Sigmoid colon (tissue), 7 donors: ENCODE measurements around the gene SLC48A1. TPM values are rescaled to one million over a fixed set of nuclear protein-coding genes. Genes with fewer than 3 reads are reported as not detected.
A peak's percentile ranks its signal among the peaks of the same experiment; 100 is the strongest.
"Not testable (repeated sequence)": the region's sequence is repeated elsewhere in the genome, so short reads cannot be mapped to it uniquely, and the experiment has no call there.

Experiments
- DNase-seq: peaks from one replicate; pipeline ENCODE4 v3.0.0-alpha.2; 2019
- H3K27ac ChIP-seq, 4 donors: fragments of 200-600 bp; sonication (generic); one replicate each; pipeline ENCODE4 v1.5.1; 2016 to 2019; ENCODE audit warnings: mild to moderate bottlenecking in 1 of 4
- H3K27me3 ChIP-seq, 3 donors: fragments of 200-600 bp; sonication (generic); one replicate each; pipeline ENCODE4 v1.5.1; 2019; ENCODE audit warnings: mild to moderate bottlenecking in 1 of 3
- H3K36me3 ChIP-seq, 4 donors: fragments of 200-600 bp; sonication (generic); one replicate each; pipeline ENCODE4 v1.5.1; 2016 to 2019
- H3K4me1 ChIP-seq, 4 donors: fragments of 200-600 bp; sonication (generic); one replicate each; pipeline ENCODE4 v1.5.1; 2017 to 2019
- H3K4me3 ChIP-seq, 4 donors: fragments of 200-600 bp; sonication (generic); one replicate each; pipeline ENCODE4 v1.5.1; 2017 to 2019; ENCODE audit warnings: mild to moderate bottlenecking in 2 of 4, moderate library complexity in 1 of 4
- H3K9me3 ChIP-seq, 4 donors: fragments of 200-600 bp in 3 of 4; sonication (generic) in 3 of 4; one replicate each; pipeline versions ENCODE4 v1.5.1 to v1.6.1; 2013 to 2019
- EP300 ChIP-seq, 4 donors: sonication (generic); formaldehyde crosslinking; IDR thresholded peaks; one replicate each; pipeline ENCODE4 v1.6.1; 2017; ENCODE audit warnings: antibody characterized with exemption in 4 of 4
- POLR2A ChIP-seq, 2 donors: fragments of 450-650 bp; IDR thresholded peaks; one replicate each; pipeline ENCODE4 v1.6.1; 2016; ENCODE audit warnings: antibody characterized with exemption in 2 of 2, mild to moderate bottlenecking in 2 of 2, moderate library complexity in 2 of 2
- POLR2AphosphoS5 ChIP-seq, 4 donors: sonication (generic); formaldehyde crosslinking; IDR thresholded peaks; one replicate each; pipeline ENCODE4 v1.6.1; 2017; ENCODE audit warnings: antibody characterized with exemption in 4 of 4
- WGBS, 2 donors: extraction: QIAGEN DNeasy Blood & Tissue Kit; methylation state at CpG; one replicate each; pipeline ENCODE4 v1.1.7; 2013; 5-methylcytosine and 5-hydroxymethylcytosine counted together
- intact Hi-C: fragments of 100-400 bp; cut with DNase I; formaldehyde crosslinking; loops from one replicate; pipeline ENCODE4 v1.15.1; 2023
- polyA plus RNA-seq, 3 donors: library from polyadenylated mRNA; stranded (reverse); fragments of 200-250 nt; gene quantifications; one replicate each; pipeline ENCODE4 v1.2.3, GENCODE V29; 2013
- total RNA-seq, 4 donors: library from RNA; depleted of rRNA; stranded (reverse); fragments of >200 nt; gene quantifications; one replicate each; pipeline ENCODE4 v1.1.0, GENCODE V29; 2016
- TF ChIP-seq, protein P1 (sequence below), 4 experiments: fragments of 450-650 bp in 3 of 4; fragments of 200-600 bp in 1 of 4; IDR thresholded peaks; one replicate each; pipeline ENCODE4 v1.5.1; 2016 to 2019; ENCODE audit warnings: antibody characterized with exemption in 4 of 4, mild to moderate bottlenecking in 3 of 4, moderate library complexity in 2 of 4
- donor health status: healthy with polysubstance abuse.
- donor health status: Bipolar disorder and iron deficiency.
- donor health status: healthy.

The SLC48A1 gene
- total and polyA plus RNA-seq, 7 donors, result 6.9 to 46.6 (median 30.3) TPM

GRCh38 chr12:47814539-47815170 lies 41.6 kb downstream of the SLC48A1 start:
- H3K4me3 ChIP-seq, result no peak overlapping the region
- H3K4me1 ChIP-seq, result peaks cover 0 to 92% (median 90%) of the 10 kb centered on the region in 4 donors

GRCh38 chr12:47815447-47815846 lies 42.4 kb downstream of the SLC48A1 start:
- Histone ChIP-seq H3K4me1 (peaks cover 0 to 86% (median 82%) of the 10 kb centered on the region in 4 donors), H3K27ac (peak overlapping the region; percentile 98 to 99 (median 99))
- H3K4me3 ChIP-seq, H3K36me3 ChIP-seq, H3K9me3 ChIP-seq, H3K27me3 ChIP-seq, DNase-seq: not testable (repeated sequence)
- intact Hi-C loops, result loop anchor here (10.0 kb wide), 1 partner anchor 1431 kb away; no protein-coding TSS in a partner anchor
- WGBS, 2 donors, result 91 to 95% methylated on average over 5 of the region's 5 CpGs

More at GRCh38 chr12:47814539-47815170, 41.6 kb downstream of the SLC48A1 start:
- 67 to 69% methylated on average over 3 of the region's 3 CpGs for WGBS, 2 donors
- no peaks in the 10 kb centered on the region for H3K27me3 ChIP-seq
- no peaks in the 10 kb centered on the region for H3K9me3 ChIP-seq
- TF ChIP-seq EP300 (IDR thresholded peaks at IDR 0.05), result no peak
- TF ChIP-seq, protein P1, sequence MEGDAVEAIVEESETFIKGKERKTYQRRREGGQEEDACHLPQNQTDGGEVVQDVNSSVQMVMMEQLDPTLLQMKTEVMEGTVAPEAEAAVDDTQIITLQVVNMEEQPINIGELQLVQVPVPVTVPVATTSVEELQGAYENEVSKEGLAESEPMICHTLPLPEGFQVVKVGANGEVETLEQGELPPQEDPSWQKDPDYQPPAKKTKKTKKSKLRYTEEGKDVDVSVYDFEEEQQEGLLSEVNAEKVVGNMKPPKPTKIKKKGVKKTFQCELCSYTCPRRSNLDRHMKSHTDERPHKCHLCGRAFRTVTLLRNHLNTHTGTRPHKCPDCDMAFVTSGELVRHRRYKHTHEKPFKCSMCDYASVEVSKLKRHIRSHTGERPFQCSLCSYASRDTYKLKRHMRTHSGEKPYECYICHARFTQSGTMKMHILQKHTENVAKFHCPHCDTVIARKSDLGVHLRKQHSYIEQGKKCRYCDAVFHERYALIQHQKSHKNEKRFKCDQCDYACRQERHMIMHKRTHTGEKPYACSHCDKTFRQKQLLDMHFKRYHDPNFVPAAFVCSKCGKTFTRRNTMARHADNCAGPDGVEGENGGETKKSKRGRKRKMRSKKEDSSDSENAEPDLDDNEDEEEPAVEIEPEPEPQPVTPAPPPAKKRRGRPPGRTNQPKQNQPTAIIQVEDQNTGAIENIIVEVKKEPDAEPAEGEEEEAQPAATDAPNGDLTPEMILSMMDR (IDR thresholded peaks at IDR 0.05), result no peak
- TF ChIP-seq POLR2A (IDR thresholded peaks at IDR 0.05), result no peak
- no peak for TF ChIP-seq POLR2AphosphoS5 (IDR thresholded peaks at IDR 0.05)
- peak overlapping the region; percentile 98 to 99 (median 99) for H3K27ac ChIP-seq
- intact Hi-C loops, result loop anchor here (10.0 kb wide), 1 partner anchor 1430 kb away; no protein-coding TSS in a partner anchor
- DNase-seq, result no peak
- no peaks in the 10 kb centered on the region for H3K36me3 ChIP-seq

DNA sequence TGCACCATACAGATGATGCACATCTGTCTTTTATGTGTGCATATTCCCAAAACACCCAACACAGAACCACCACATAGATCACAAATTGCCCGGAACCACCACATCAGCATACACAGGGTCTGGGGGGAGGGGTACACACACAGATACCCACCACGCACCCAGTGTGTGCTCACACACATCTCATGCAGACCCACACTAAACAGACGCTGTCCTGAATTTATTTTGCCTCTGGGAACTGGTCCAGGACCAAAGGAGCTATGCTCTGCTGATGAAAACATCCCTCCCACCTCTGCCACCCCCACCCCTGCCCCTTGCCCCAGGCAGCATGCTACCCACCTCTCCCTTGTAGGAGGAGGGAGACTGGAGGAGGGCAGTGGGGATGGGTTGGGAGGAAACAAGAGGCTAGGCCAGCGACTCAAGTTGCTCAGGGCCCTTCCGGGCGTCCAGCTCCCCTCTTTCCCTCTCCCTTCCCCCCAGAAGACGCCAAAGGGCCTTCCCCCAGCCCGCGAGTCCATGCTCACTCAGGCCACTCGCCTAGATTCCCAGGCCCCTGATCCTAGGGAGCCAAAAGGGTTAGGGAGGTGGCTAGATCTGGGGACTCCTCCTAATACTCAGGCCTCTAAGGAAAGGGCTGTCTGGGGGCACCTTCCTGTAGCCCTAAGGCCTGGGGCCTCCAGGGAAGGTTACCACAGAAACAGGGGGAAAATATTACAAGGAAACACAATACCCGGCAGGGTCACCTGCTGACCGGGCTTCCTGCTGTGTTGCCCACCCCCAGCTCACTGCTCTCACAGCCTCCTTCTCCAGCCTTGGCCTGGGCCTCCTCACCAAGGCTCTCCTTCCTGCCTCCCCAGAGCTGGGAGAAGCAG lies 43.6 kb downstream of the SLC48A1 start:
- no peaks in the 10 kb centered on the region for H3K27me3 ChIP-seq
- H3K27ac ChIP-seq, result peak overlapping the region; percentile 98 to 99 (median 99)
- intact Hi-C loops, result loop anchor here (10.0 kb wide), 1 partner anchor 1432 kb away; no protein-coding TSS in a partner anchor
- H3K4me3 ChIP-seq, result peak overlapping the region; percentile 3 to 82 (median 53)
- no peaks in the 10 kb centered on the region for H3K36me3 ChIP-seq
- WGBS, 2 donors, result 49 to 76% methylated on average over 12 of the region's 12 CpGs
- no peaks in the 10 kb centered on the region for H3K9me3 ChIP-seq
- peak; percentile 75 for DNase-seq
- TF ChIP-seq, protein P1 (IDR thresholded peaks at IDR 0.05), result no peak
- TF ChIP-seq POLR2A (IDR thresholded peaks at IDR 0.05), result no peak
- peaks cover 2 to 86% (median 81%) of the 10 kb centered on the region in 4 donors for H3K4me1 ChIP-seq

- Histone ChIP-seq H3K27me3 (no peaks in the 10 kb centered on the region), H3K9me3 (no peaks in the 10 kb centered on the region), H3K27ac (peak overlapping the region; percentile 98 to 99 (median 99)), H3K36me3 (no peaks in the 10 kb centered on the region), H3K4me1 (peaks cover 2 to 86% (median 81%) of the 10 kb centered on the region in 4 donors), H3K4me3 (peak overlapping the region; percentile 9 to 82 (median 53))
- intact Hi-C loops, result loop anchor here (10.0 kb wide), 1 partner anchor 1433 kb away; no protein-coding TSS in a partner anchor
- DNase-seq, result peak; percentile 73
- TF ChIP-seq POLR2AphosphoS5 (IDR thresholded peaks at IDR 0.05), result no peak
- TF ChIP-seq, protein P1 (IDR thresholded peaks at IDR 0.05), result peak in 1 of 4 experiments; percentile 16
- 31 to 61% methylated on average over 7 of the region's 7 CpGs for WGBS, 2 donors
Observed at GRCh38 chr12:47817272-47818006, 44.4 kb downstream of the SLC48A1 start.
